GM06990 (cell line): ENCODE results near the gene MYL7.

Experiments
- DNase-seq: peaks from one replicate; pipeline ENCODE4 v3.0.0-alpha.2; 2011; ENCODE audit not compliant: insufficient read length; ENCODE audit errors: extremely low read depth
- H3K27me3 ChIP-seq: replicated peaks from 2 replicates; pipeline ENCODE4 v1.6.0; 2011; ENCODE audit warnings: low read length; ENCODE audit not compliant: control insufficient read depth, insufficient read depth
- H3K36me3 ChIP-seq: 2 replicates; pipeline ENCODE4 v1.5.1; 2011; ENCODE audit warnings: low read length; ENCODE audit not compliant: control insufficient read depth, insufficient read depth
- H3K4me3 ChIP-seq: replicated peaks from 2 replicates; pipeline ENCODE4 v1.5.1; 2011; ENCODE audit warnings: low read depth, mild to moderate bottlenecking, control low read depth, low read length
- TF ChIP-seq, protein P1 (sequence below): IDR thresholded peaks from 2 replicates; pipeline ENCODE4 v1.5.1; 2011; ENCODE audit warnings: low read length, control low read depth, mild to moderate bottlenecking, inconsistent platforms; ENCODE audit not compliant: insufficient read depth, poor library complexity, severe bottlenecking

MYL7 gene

DNA sequence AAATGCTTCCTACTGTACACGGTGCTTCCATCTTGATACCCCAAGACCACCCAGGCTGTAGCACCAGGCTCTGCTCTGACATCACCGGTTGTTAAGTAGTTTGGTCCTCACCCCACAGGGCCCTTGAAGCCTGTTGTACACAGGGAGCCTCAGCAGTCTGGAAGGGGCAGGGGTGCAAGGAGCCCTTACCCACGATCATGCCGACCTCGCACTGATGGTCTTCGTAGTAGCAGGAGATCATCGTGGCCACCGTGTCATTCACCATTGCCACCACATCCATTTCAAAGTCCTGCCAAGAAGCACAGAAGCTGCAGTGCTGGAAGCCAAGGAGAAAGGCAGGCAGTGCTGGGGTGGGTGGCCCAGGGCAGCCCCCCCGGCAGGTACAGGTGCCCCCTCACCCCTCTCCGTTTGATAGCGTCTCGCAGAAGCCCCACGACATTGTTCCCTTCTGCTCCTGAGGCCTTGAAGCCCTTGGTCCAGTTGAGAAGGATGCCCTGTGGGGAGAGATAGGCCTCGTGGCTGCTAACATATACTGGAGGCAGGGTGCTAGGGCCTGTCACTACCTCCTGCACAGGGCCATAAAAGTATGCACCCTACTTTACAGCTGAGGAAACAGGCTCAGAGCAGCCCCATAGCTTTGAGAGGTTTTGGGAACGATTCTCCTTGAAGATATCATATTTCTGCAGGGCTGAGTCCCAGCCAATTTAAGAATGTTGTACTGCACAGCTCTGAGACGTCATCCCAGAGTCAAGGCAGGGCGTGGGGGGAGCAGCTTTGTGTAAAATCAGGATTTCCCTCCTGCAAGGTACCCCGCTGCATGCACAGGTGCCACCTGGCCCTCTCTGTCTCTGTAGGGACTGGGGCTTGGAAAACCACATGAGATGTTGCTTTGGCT lies 8.7 kb upstream of the MYL7 start:
- DNase-seq, result no peak
- Histone ChIP-seq H3K4me3 (no peak overlapping the region), H3K36me3 (no peaks in the 10 kb centered on the region), H3K27me3 (no peaks in the 10 kb centered on the region)
- TF ChIP-seq, protein P1, sequence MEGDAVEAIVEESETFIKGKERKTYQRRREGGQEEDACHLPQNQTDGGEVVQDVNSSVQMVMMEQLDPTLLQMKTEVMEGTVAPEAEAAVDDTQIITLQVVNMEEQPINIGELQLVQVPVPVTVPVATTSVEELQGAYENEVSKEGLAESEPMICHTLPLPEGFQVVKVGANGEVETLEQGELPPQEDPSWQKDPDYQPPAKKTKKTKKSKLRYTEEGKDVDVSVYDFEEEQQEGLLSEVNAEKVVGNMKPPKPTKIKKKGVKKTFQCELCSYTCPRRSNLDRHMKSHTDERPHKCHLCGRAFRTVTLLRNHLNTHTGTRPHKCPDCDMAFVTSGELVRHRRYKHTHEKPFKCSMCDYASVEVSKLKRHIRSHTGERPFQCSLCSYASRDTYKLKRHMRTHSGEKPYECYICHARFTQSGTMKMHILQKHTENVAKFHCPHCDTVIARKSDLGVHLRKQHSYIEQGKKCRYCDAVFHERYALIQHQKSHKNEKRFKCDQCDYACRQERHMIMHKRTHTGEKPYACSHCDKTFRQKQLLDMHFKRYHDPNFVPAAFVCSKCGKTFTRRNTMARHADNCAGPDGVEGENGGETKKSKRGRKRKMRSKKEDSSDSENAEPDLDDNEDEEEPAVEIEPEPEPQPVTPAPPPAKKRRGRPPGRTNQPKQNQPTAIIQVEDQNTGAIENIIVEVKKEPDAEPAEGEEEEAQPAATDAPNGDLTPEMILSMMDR, result no peak

DNA sequence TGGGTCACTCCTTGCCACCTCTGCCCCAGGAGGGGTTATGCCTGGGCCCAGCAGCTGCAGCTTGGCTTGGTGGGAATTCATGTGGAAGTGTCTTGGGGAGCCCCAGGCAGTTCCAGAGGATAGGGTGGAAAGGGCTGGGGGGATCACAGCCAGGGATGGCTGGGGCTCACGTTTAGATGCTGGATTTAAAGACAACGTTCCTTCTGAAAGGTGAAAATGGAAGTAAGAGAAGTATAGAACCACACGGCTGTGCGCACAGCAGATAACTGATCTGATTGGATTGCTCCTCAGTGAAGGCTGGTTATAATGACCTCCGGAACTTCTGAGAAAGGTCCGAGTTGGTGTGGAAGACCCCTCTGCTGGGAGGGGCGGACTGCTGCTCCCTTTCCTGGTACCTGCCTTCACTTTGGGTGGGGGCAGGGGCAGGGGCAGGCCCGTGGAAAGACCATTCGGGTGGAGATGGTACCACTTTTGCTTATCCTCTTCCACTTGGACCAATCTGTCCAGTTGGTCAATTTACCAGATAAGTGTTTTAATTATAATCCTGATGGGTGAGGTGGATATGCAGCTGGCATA lies 7.9 kb upstream of the MYL7 start:
- no peak for DNase-seq
- Histone ChIP-seq H3K27me3 (no peaks in the 10 kb centered on the region), H3K4me3 (no peak overlapping the region), H3K36me3 (no peaks in the 10 kb centered on the region)
- TF ChIP-seq, protein P1, result no peak

DNA sequence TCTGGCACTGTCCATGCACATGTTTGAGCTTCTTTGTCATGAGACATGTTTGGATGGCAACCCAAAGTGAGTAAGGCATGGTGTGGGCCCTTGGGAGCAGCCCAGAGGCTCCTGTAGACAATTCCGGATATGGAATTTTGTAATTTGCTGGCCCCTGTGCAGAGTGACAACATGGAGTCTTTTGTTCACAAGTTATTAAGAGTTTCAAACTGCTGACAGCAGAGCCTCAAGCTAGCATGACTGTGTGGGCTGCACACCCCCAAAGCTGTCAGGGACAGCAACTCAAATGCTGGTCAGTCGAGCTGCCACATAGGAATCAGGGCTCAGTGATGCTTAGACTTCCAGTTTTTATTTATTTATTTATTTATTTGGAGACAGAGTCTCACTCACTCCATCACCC lies 7.0 kb upstream of the MYL7 start:
- no peak for DNase-seq
- TF ChIP-seq, protein P1, result no peak
- no peaks in the 10 kb centered on the region for H3K36me3 ChIP-seq
- no peaks in the 10 kb centered on the region for H3K27me3 ChIP-seq
- H3K4me3 ChIP-seq, result no peak overlapping the region

DNA sequence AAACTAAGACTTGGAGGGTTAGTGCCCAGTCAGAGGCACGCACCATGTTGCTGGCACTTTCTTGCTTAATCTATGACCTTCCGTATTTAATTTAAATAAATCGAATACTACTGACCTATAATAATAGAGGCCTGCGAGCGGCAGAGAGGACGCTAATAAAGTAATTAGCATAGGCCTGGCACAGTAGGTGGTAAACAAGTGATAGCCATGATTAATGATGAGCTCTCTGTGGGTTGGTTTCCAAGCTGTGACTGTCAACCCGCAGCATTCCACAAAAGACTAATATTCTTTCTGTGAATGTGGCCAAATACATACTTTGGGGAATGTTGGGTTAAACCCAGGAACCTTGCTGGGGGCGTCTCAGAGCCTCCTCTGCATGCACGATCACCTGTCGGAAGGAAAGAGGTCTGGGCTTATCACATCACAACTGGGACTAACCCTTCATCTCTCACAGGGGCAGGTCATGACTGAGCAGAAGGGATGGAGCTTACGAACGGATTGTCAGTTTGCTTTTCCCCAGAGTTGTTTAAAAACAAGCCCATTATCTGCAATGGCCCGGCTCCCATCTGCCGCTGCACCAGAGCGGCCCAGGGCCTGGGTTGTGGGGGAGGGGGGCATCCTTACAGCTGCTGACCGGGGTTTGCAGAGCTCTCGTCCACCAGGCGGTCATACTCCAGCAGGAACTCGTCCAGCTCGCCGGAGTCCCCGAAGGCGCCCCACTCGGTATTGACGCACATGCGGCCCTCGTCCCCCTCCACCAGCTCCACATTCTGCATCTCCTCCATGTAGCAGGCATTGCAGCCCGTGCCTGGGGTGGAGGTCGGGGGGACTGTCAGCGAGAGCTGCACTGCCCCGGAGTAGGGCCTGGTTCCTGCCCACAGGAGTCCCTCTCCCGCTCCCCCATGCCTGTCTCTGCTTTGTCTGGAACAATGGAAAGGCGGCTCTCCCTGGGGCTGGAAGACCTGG lies 6.2 kb upstream of the MYL7 start:
- Histone ChIP-seq H3K4me3 (no peak overlapping the region), H3K36me3 (no peaks in the 10 kb centered on the region), H3K27me3 (no peaks in the 10 kb centered on the region)
- TF ChIP-seq, protein P1, result no peak
- no peak for DNase-seq

DNA sequence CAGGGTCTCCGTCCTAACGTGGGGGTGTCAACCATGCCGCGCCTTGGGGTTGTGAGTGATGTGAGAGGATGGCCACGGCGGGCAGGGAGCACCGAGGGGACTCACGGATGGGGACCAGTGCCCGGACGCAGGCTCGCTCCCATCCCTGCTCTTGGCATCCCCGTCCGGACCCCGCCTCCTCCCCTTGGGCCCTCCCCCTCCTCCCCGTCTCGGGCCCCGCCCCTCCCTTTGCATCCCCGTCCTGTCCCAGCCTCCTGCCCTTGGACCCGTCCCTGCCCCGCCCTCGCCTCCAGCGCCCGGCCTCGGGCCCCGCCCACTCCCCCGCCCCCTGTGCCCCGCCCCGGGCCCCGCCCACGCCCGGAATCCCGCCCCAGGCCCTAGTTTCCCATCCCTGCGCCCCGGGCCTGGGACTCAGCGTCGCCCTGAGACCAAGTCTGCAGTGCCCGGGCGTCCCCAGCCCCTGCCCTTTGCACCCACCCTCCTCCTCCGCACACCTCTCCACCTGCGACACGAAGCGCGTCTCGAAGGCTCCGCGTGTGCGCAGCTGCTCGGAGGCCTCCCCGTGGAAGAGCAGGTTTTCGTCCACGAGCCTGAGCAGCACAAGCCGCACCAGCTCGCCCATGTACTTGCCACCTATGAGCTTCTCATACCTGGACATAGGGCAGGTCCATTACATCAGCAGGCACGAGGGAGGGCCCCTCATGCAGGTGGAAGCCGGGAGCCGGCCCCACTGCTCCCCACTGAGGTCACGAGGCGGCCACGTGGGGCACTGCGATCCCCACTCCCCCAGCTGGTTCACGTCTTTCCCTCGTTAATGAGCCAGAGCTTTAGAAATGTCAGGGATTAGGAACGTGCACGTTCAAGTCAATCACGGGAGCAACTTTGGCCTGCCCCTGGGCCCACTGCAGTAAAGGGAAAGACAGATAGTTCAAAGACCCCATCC lies 5.1 kb upstream of the MYL7 start:
- Histone ChIP-seq H3K4me3 (no peak overlapping the region; the same call in 1 of the 2 replicates), H3K27me3 (no peaks in the 10 kb centered on the region), H3K36me3 (no peaks in the 10 kb centered on the region)
- DNase-seq, result peak; percentile 44
- TF ChIP-seq, protein P1, result no peak
